IMR-90 (cell line): Measurements from ENCODE around the gene XRCC4. TPM values are rescaled to one million over a fixed set of nuclear protein-coding genes. Genes with fewer than 3 reads are reported as not detected.

Experiments
- ATAC-seq: fragments of 200-7000 bp; cut with Tn5 transposase; 2 replicates; pipeline ENCODE4 v1.9.1; 2020; ENCODE audit warnings: low read depth, mild to moderate bottlenecking, moderate library complexity
- BruUV-seq: library from RNA; stranded (reverse); fragments of 400-500 nt; replicated peaks from 2 replicates; lab custom pipeline; 2021; lab: Mats Ljungman, UMichigan
- CTCF ChIA-PET: fragments of 300-600 bp; formaldehyde crosslinking; extraction: SDS; loops from one replicate; lab custom pipeline; 2021; ENCODE audit warnings: antibody characterized with exemption; lab: Yijun Ruan, JAX
- POLR2A ChIA-PET: fragments of 300-600 bp; sonication (Branson Sonifier 250); formaldehyde crosslinking; loops from one replicate; lab custom pipeline; 2022; ENCODE audit warnings: antibody characterized with exemption; ENCODE audit not compliant: unreplicated experiment; lab: Charles Lee
- DNase-seq: peaks from one replicate; pipeline ENCODE4 v3.0.0; 2013
- H2AFZ ChIP-seq: replicated peaks from 2 replicates; pipeline ENCODE3; 2013; ENCODE audit warnings: low read length, mild to moderate bottlenecking; ENCODE audit not compliant: poor library complexity
- H2AK5ac ChIP-seq: 2 replicates; pipeline ENCODE4 v1.6.1; 2013; ENCODE audit warnings: low read depth, low read length, inconsistent platforms
- H2AK9ac ChIP-seq: replicated peaks from 2 replicates; pipeline ENCODE3; 2013; ENCODE audit warnings: mild to moderate bottlenecking, low read depth, low read length, moderate library complexity; ENCODE audit not compliant: poor library complexity
- H2BK120ac ChIP-seq: 2 replicates; pipeline ENCODE4 v1.6.1; 2013; ENCODE audit warnings: low read depth, low read length, inconsistent platforms
- H2BK15ac ChIP-seq: 3 replicates; pipeline ENCODE4 v1.6.1; 2013; ENCODE audit warnings: low read depth, low read length, inconsistent platforms
- H2BK20ac ChIP-seq: 2 replicates; pipeline ENCODE4 v1.6.1; 2013; ENCODE audit warnings: low read depth, mild to moderate bottlenecking, inconsistent platforms, low read length, moderate library complexity
- H2BK5ac ChIP-seq: 2 replicates; pipeline ENCODE4 v1.6.1; 2013; ENCODE audit warnings: mild to moderate bottlenecking, low read depth, low read length, inconsistent platforms; ENCODE audit not compliant: poor library complexity, severe bottlenecking
- H3K14ac ChIP-seq: replicated peaks from 2 replicates; pipeline ENCODE4 v1.6.1; 2013; ENCODE audit warnings: low read depth, low read length, inconsistent platforms
- H3K18ac ChIP-seq: 2 replicates; pipeline ENCODE4 v1.6.1; 2013; ENCODE audit warnings: low read depth, low read length, control low read depth
- H3K23ac ChIP-seq: 2 replicates; pipeline ENCODE4 v1.6.1; 2013; ENCODE audit warnings: low read depth, low read length, inconsistent platforms
- H3K27ac ChIP-seq: 2 replicates; pipeline ENCODE4 v1.5.1; 2013; ENCODE audit warnings: mild to moderate bottlenecking, control low read depth, low read length; ENCODE audit not compliant: insufficient read depth
- H3K27me3 ChIP-seq: 2 replicates; pipeline ENCODE4 v1.6.1; 2013; ENCODE audit warnings: low read length; ENCODE audit not compliant: control insufficient read depth, insufficient read depth
- H3K36me3 ChIP-seq: 2 replicates; pipeline ENCODE4 v1.6.1; 2013; ENCODE audit warnings: low read length, mixed read lengths; ENCODE audit not compliant: control insufficient read depth, insufficient read depth
- H3K4ac ChIP-seq: 2 replicates; pipeline ENCODE4 v1.6.1; 2013; ENCODE audit warnings: low read depth, low read length, inconsistent platforms
- H3K4me1 ChIP-seq: 2 replicates; pipeline ENCODE4 v1.6.1; 2013; ENCODE audit warnings: low read length, mixed read lengths; ENCODE audit not compliant: control insufficient read depth, insufficient read depth
- H3K4me2 ChIP-seq: 2 replicates; pipeline ENCODE4 v1.6.1; 2013; ENCODE audit warnings: low read depth, mild to moderate bottlenecking, control low read depth, low read length, moderate library complexity
- H3K4me3 ChIP-seq: 2 replicates; pipeline ENCODE4 v1.5.1; 2013; ENCODE audit warnings: low read depth, mild to moderate bottlenecking, control low read depth, low read length, moderate library complexity; ENCODE audit not compliant: insufficient read depth
- H3K56ac ChIP-seq: 2 replicates; pipeline ENCODE4 v1.6.1; 2013; ENCODE audit warnings: low read length, inconsistent platforms; ENCODE audit not compliant: insufficient read depth; ENCODE audit errors: extremely low read depth
- H3K79me1 ChIP-seq, 2 experiments: 2 replicates each; pipeline ENCODE4 v1.6.1; 2013; ENCODE audit warnings: low read length in 2 of 2, inconsistent platforms in 1 of 2, low read depth in 1 of 2
- H3K9ac ChIP-seq: 2 replicates; pipeline ENCODE4 v1.6.1; 2013; ENCODE audit warnings: low read depth, low read length, control low read depth
- H3K9me1 ChIP-seq: 2 replicates; pipeline ENCODE4 v1.6.1; 2013; ENCODE audit warnings: low read length, inconsistent platforms; ENCODE audit not compliant: insufficient read depth
- H3K9me3 ChIP-seq: 2 replicates; pipeline ENCODE4 v1.6.1; 2013; ENCODE audit warnings: low read length; ENCODE audit not compliant: control insufficient read depth, insufficient read depth
- H4K20me1 ChIP-seq: 2 replicates; pipeline ENCODE4 v1.6.1; 2013; ENCODE audit warnings: low read length, inconsistent platforms; ENCODE audit not compliant: insufficient read depth
- H4K5ac ChIP-seq: 2 replicates; pipeline ENCODE4 v1.6.1; 2013; ENCODE audit warnings: mild to moderate bottlenecking, low read depth, low read length, control low read depth
- H4K8ac ChIP-seq, 2 experiments: 2 replicates each; pipeline ENCODE4 v1.6.1; 2013; ENCODE audit warnings: low read depth in 2 of 2, low read length in 2 of 2, control low read depth in 1 of 2, inconsistent platforms in 1 of 2
- H4K91ac ChIP-seq: 2 replicates; pipeline ENCODE4 v1.6.1; 2013; ENCODE audit warnings: low read depth, low read length, inconsistent platforms; ENCODE audit not compliant: insufficient read depth
- BHLHE40 ChIP-seq: fragments of 150-350 bp; IDR thresholded peaks from 2 replicates; pipeline ENCODE4 v1.6.1; 2016; ENCODE audit warnings: mild to moderate bottlenecking, low read depth, low read length
- CEBPB ChIP-seq: IDR thresholded peaks from 2 replicates; pipeline ENCODE4 v1.6.1; 2012; ENCODE audit warnings: low read depth, low read length, improper control_type of control experiment
- CHD1 ChIP-seq: IDR thresholded peaks from 2 replicates; pipeline ENCODE4 v1.6.1; 2012; ENCODE audit warnings: low read depth, low read length, improper control_type of control experiment
- MAZ ChIP-seq: IDR thresholded peaks from 2 replicates; pipeline ENCODE4 v1.6.1; 2012; ENCODE audit warnings: low read depth, mild to moderate bottlenecking, low read length, improper control_type of control experiment, moderate library complexity, borderline replicate concordance
- RCOR1 ChIP-seq: IDR thresholded peaks from 2 replicates; pipeline ENCODE4 v1.6.1; 2012; ENCODE audit warnings: mild to moderate bottlenecking, low read length, improper control_type of control experiment; ENCODE audit not compliant: insufficient replicate concordance
- WGBS, 2 experiments: methylation state at CpG; one replicate each; pipeline versions ENCODE4 v1.1.5 to v1.1.7; 2013; ENCODE audit warnings: missing lambda C conversion rate in 2 of 2; ENCODE audit not compliant: insufficient read length in 1 of 2; ENCODE audit errors: extremely low coverage in 2 of 2; 5-methylcytosine and 5-hydroxymethylcytosine counted together
- dilution Hi-C: fragments of 300-500 bp; cut with HindIII; formaldehyde crosslinking; loops from one replicate; pipeline ENCODE4 v1.14.3; 2018; ENCODE audit warnings: low sequenced_read_pairs; ENCODE audit not compliant: unreplicated experiment
- in situ Hi-C: fragments of 300-500 bp; cut with MboI; formaldehyde crosslinking; loops from 3 replicates; pipeline ENCODE4 v1.14.3; 2019; ENCODE audit warnings: low sequenced_read_pairs, inconsistent platforms, mixed read lengths
- intact Hi-C: fragments of 100-400 bp; cut with micrococcal nuclease; formaldehyde crosslinking; loops from 2 replicates; pipeline ENCODE4 v1.10.0; 2022
- polyA plus RNA-seq, 3 experiments: library from polyadenylated mRNA; depleted of rRNA; stranded (reverse); fragments of >200 nt; gene quantifications; 2 replicates each; pipeline ENCODE4 v1.2.3, GENCODE V29; 2012; ENCODE audit warnings: low replicate concordance in 1 of 3
- total RNA-seq: library from RNA; depleted of rRNA; stranded (reverse); fragments of >200 nt; gene quantifications from 2 replicates; pipeline ENCODE4 v1.2.3, GENCODE V29; 2012
- TF ChIP-seq, protein P1 (sequence below): fragments of 150-350 bp; IDR thresholded peaks from 2 replicates; pipeline ENCODE4 v1.6.1; 2017; ENCODE audit warnings: mild to moderate bottlenecking, antibody characterized with exemption, low read length, low read depth

The XRCC4 gene
- total and polyA plus RNA-seq, 2 of the 4 experiments (the other 2 are of a cell fraction), result 3.5 to 4.7 TPM

DNA sequence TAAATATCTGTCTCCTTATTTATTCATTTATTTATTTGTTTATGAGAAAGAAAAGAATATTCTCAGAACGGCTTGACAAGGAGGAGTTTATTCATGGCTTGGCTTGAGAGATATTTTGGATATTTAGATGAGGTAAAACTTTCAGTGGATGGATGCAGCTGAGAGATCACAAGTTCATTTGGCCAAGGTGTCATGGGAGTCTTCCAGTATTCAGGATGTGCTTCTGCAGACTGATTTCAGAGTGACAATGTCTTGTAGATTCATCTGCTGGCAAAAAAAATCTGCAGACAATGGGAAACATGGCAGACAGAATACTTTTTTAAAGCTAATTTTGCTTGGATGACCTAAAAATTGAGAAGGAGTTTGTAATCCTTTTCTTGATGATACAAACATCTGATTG, 38.5 kb downstream of the XRCC4 start:
- Histone ChIP-seq H3K27ac (no peak overlapping the region), H2BK5ac (no peak overlapping the region), H3K36me3 (no peaks in the 10 kb centered on the region), H3K9me3 (peaks cover 5% of the 10 kb centered on the region), H3K23ac (no peak overlapping the region), H2BK20ac (no peak overlapping the region), H4K5ac (no peak overlapping the region), H4K20me1 (no peaks in the 10 kb centered on the region), H3K4me2 (no peak overlapping the region), H3K18ac (no peak overlapping the region), H3K79me1 (no peaks in the 10 kb centered on the region; a peak in 1 of 4 replicates), H3K27me3 (no peaks in the 10 kb centered on the region), H3K4me3 (no peak overlapping the region), H3K4ac (no peak overlapping the region), H3K4me1 (no peaks in the 10 kb centered on the region), H3K56ac (no peak overlapping the region), H3K14ac (no peak overlapping the region), H3K9me1 (no peaks in the 10 kb centered on the region), H2BK15ac (no peak overlapping the region), H2AK5ac (no peak overlapping the region), H4K91ac (no peak overlapping the region), H4K8ac (no peak overlapping the region), H2AFZ (no peak overlapping the region), H2BK120ac (no peak overlapping the region), H3K9ac (no peak overlapping the region), H2AK9ac (no peak overlapping the region)
- WGBS, 2 experiments, result no CpG with 5 or more reads among the region's 1 CpG
- TF ChIP-seq RCOR1 (no peak), MAZ (no peak), BHLHE40 (no peak), CEBPB (no peak), CHD1 (no peak)
- TF ChIP-seq, protein P1, sequence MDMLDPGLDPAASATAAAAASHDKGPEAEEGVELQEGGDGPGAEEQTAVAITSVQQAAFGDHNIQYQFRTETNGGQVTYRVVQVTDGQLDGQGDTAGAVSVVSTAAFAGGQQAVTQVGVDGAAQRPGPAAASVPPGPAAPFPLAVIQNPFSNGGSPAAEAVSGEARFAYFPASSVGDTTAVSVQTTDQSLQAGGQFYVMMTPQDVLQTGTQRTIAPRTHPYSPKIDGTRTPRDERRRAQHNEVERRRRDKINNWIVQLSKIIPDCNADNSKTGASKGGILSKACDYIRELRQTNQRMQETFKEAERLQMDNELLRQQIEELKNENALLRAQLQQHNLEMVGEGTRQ, result no peak
- in situ Hi-C loops (no loop called here), intact Hi-C loops (no loop called here), dilution Hi-C loops (no loop called here)
- BruUV-seq, result no TSS peak
- DNase-seq (no peak), ATAC-seq (no peak)
- ChIA-PET CTCF (no interaction called here), POLR2A (no interaction called here)
